DLD1 (cell line): Measurements from ENCODE around the gene BST1.

Experiments
- in situ Hi-C: cut with HindIII; loops from 2 replicates; pipeline ENCODE4 v1.10.0; 2017; ENCODE audit warnings: low sequenced_read_pairs

The BST1 gene

DNA sequence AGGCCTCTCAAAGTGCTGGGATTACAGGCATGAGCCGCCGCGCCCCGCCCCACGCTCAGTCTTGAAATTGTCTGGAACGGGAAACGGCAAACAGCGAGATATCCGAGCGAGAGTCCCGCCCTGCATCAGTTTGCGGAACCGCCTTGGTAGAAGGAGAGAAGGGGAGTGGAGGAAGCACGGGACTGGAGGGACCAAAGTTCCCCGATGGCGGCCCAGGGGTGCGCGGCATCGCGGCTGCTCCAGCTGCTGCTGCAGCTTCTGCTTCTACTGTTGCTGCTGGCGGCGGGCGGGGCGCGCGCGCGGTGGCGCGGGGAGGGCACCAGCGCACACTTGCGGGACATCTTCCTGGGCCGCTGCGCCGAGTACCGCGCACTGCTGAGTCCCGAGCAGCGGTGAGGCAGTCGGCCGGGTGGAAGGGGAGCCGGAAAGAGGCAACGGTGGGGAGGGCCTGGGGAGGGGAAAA is at the start of gene BST1:
BST1 (plus strand) TSS at position 125 of the 463 bp plus-strand sequence; CDS start at position 205, 80 bp downstream.
- in situ Hi-C loops = no loop called here

DNA sequence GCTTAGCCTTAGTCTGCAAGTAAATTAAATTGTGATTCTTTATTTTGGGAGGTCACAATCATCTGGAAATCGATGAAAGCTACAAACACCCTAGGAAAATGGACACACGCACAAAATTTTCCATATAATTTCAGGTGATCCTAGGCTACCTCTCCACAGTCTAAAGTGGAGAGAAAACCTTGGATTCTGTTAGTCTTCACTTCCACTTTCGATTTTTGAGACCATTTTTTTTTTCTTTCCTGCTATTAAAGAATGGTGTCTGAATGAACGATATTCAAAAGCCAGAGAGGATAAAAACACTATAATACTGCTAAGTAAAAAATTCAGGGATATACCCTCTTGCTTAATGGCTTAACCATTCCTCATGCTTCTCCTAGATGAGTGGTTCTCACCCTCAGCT is 49.4 kb upstream of the BST1 start:
- in situ Hi-C loops = no loop called here

GRCh38 chr4:15653864-15654592 is 48.8 kb upstream of the BST1 start:
- in situ Hi-C loops = no loop called here

DNA sequence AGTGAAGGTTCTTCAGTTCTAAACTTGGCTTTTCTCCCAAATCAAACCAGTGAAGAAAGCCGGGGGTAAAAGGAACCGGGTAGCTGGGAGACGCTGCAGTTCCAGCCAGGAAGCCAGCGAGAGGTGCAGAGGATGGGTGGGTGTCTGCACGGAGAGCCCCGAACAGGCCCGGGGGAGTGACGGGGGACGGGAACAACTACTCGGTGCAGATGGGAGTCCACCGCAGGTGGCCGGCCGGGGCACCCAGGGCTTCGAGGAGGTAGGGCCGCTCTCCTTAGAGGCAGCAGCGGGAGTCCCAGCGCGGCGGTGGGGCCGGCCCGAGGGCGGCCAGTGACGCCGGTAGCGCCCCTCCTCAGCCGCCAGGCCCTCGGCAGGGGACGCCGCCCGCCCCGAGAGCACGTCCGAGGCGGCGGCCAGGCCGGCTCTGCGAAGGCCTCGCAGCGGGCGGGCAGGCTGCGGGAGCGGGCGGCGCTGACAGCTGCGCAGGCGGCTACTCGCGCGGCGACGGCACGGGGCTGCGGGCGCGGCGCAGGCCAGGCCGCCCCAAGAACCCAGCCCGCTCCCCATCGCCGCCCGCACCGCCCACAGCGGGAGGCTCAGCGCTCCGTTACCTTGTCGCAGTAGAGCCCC is 48.2 kb upstream of the BST1 start:
- in situ Hi-C loops = no loop called here

- in situ Hi-C loops = no loop called here
Measured at GRCh38 chr4:15655223-15656037, 47.4 kb upstream of the BST1 start, which contains the start of gene FBXL5. FBXL5 (minus strand) TSS chr4:15655357; CDS start chr4:15655287, 70 bp downstream.

DNA sequence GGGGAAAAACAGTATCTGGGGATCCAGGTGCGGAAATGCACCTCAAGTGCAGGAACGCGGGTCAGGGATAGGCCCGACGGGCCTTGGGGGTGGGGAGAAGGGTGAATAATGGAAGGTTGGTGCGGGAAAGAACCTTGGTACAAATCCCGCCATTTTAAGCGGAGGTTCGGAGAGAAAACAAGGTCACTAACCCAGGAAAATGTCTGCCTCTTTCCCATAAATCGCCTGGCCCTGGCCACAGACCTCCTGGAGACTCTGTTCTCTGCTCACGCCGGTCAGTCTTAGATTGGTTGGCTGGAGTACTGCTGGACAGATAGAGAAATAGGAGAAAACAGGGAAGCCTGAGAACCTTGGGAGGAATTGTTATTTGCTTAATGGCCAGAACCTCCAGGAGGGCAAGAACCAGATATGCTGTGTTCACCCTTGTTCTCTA is 46.8 kb upstream of the BST1 start:
- in situ Hi-C loops = no loop called here

- in situ Hi-C loops = no loop called here
Measured at GRCh38 chr4:15657366-15657765, 45.5 kb upstream of the BST1 start.

- in situ Hi-C loops = no loop called here
Measured at GRCh38 chr4:15658136-15658770, 44.6 kb upstream of the BST1 start.

DNA sequence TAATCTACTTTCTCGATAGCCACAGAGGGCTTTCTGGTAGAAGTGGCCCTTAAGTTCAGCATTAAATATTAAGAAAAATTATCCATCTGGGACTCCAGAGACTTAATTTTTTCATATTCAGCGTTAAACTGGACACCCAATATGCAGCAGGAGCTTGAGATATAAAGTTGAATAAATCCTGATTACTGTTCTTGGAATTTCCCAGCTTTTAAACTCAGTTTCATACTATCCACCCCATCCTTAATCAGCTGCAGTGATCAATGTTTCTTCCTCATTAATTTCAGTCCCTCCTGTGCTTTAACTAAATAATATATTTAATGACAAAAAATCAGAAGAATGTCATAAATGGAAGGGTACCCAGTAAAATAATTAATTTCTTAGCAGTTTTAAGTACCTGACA is 44.1 kb upstream of the BST1 start:
- in situ Hi-C loops = no loop called here

DNA sequence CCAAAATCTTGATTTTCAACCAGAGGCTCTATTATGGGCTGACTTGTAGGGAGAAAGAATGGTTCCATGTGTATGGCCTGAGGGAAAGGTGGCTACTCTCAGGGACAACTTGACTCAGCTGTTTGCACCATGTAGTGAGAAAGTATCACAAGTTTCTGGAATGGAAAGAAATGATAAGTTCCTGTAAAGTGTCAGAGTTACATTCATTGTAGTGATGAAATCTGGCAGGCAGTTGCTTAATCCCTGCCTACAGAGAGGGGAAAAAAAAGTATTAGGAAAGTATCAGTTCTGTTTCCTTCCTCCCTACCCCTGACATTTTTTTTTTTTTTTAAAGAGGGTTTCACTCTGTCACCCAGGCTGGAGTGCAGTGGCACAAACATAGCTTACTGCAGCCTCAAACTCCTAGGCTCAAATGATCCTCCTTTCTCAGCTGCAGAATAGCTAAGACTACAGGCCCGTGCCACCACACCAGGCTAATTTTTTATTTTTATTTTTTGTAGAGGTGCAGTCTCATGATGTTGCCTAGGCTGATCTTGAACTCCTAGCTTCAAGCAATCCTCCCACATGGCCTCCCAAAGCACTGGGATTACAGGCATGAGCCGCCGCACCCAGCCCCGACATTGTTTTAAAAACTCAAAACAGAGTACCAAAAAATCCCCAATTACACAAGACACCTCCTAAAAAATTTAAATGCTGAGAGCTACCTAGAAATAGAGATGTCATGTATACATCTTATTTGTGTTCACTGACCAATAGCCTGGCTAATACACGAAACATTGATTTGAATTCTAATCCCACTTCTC is 42.9 kb upstream of the BST1 start:
- in situ Hi-C loops = no loop called here

- in situ Hi-C loops = no loop called here
Measured at GRCh38 chr4:15665753-15666365, 37.0 kb upstream of the BST1 start.

DNA sequence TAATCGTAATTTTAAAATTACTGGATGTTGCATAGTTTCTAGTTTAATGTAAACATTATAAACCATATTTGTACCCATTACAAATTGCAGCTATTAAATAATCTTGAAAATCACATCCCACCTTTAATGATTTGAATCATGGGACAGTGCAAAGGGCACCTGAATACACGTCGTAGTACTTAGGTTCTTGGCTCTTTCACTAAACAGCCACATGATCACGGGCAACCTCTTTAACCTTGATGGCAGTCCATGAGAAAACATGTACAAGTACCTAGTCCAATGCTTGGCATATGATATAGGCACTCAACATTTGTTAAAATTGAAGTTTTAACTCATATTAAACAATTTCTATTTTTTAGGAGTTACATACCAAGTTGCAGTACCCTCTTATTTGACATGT is 35.9 kb upstream of the BST1 start:
- in situ Hi-C loops = no loop called here

DNA sequence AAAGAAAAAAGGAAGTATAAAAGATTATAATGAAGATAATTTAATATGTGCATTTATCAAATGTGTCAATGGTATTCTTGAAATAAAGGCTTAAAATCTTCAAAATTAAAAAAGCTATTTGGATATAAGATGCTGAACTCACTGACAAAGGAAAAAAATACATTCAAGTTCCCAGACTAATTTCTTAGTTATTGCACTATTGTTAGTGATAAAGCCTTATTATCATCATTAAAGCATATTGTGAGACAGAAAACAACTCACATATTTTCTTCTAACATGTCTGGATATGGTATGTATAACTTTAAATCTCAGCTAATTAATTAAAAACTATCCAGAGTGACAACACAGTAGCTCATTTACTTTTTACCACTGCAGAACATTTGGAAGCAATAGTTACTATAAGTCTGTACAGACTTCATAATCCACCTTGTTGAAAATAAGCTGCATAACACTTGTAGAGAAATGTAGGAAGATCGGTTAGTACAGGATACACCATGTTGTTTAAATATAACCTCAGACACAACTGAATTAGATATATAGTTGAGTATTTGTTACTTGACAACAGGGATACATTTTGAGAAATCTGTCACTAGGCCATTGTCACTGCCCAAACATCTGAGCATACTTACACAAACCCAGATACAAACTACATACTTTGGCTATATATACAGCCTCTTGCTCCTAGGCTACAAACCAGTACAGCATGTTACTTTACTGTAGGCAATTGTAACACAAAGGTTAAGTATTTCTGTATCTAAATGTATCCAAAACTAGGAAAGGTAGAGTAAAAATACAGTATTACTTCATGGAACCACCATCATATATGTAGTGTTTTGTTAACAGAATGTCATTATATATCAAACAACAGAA is 34.1 kb upstream of the BST1 start:
- in situ Hi-C loops = no loop called here

- in situ Hi-C loops = no loop called here
Measured at GRCh38 chr4:15670576-15670975, 32.3 kb upstream of the BST1 start.

DNA sequence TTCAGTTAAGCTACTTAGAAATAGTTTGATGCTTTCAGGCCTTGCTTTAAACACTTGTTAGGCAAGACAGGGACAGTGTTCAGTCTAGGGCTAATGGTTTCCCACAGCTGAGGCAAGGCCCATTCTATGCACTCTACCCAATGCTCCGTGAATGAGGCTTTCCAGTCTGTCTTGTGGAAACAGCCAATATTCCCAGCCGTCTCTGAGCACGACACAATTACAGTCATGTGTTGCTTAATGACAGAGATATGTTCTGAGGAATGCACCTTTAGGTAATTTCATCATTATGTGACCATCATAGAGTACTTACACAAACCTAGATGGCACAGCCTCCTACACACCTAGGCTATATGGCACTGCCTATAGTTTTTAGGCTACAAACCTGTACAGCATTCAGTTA is 30.8 kb upstream of the BST1 start:
- in situ Hi-C loops = no loop called here

- in situ Hi-C loops = no loop called here
Measured at GRCh38 chr4:15673337-15673736, 29.5 kb upstream of the BST1 start.

DNA sequence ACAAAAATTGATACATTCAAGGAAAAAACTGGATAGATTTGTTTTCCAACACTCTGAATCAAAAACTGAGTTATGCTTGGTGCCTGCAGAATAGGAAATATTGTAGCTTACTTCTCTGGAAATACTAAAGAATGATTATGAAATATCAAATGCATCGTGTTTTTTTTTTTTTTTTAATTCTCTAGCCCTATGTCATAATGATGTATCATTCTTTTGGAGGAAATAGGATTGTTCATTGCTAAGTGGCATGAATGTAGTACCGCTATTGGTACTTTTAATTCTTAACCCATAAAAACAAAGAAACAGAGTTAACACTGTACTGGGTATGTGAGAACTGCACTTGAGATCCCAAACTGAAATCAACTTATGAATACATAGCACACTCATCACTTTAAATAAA is 28.8 kb upstream of the BST1 start:
- in situ Hi-C loops = no loop called here

DNA sequence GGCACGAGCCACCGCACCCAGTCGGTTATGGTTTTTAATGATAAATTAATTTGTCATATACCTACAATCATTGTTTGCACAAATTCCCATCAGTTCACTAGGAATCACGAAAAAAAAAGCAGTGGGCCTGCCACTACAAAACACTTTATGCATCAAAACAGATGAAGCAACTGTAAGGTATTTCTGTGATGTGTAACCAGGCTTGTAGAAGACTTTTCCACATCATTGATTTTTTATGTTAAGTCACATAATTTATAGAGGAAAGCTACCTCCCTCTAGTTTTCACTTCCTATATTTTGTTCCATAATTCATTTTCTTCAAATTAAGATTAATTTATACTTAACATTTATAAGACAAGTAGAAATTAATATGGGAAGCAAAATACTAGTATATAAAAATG is 27.9 kb upstream of the BST1 start:
- in situ Hi-C loops = no loop called here

GRCh38 chr4:15675356-15675755 is 27.5 kb upstream of the BST1 start:
- in situ Hi-C loops = no loop called here
